ENCODE results near the gene SNX24.
A peak's percentile ranks its signal among the peaks of the same experiment; 100 is the strongest.

SNX24 gene

GRCh38 chr5:123012321-123012720 is 166.9 kb downstream of the SNX24 start:
- DNase-seq (ENCODE audit: low spot score): no peak

DNA sequence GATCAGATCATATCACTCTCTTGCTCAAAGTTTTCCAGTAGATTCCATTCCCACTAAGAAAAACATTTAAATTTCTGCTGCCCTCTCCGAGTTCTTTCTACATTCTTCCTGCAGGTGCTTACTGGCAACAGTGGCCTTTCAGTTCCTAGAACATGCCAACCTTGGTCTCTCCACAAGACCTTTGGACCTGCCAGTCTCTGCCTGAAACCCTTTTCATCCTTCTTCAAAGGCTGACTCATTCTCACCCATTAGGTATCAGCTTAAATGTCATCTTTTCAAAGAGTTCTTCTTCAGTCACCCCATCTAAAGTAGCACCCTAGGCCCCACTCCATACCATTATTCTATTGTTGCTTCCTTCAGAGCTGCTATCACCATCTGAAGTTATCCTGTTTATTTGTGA is 169.3 kb downstream of the SNX24 start:
- DNase-seq (ENCODE audit: low spot score): no peak

- DNase-seq (ENCODE audit: low spot score): no peak
Measured at GRCh38 chr5:123028222-123028621, 182.8 kb downstream of the SNX24 start.

DNA sequence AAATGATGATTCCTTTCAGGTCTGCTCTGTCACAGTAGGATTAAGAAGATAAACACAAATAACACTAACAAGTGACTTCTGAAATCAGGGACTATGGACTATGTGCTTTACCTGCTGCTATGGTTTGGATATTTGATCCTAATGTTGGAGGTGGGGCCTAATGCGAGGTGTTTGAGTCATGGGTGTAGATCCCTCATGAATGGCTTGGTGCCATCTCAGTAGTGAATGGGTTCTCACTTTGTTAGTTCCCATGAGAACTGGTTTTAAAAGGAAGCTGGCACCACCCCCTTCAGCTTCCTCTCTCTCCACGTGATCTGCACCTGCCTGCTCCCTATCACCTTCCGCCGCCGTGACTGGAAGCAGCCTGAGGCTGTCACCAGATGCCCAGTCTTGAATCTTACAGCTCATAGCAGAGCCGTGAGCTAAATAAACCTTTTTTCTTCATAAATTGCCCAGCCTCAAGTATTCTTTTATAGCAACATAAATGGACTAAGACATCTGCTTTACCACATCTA is 187.8 kb downstream of the SNX24 start:
- DNase-seq (ENCODE audit: low spot score): no peak

- DNase-seq (ENCODE audit: low spot score): peak; percentile 7
Measured at GRCh38 chr5:123035360-123035917, 190.0 kb downstream of the SNX24 start.

DNA sequence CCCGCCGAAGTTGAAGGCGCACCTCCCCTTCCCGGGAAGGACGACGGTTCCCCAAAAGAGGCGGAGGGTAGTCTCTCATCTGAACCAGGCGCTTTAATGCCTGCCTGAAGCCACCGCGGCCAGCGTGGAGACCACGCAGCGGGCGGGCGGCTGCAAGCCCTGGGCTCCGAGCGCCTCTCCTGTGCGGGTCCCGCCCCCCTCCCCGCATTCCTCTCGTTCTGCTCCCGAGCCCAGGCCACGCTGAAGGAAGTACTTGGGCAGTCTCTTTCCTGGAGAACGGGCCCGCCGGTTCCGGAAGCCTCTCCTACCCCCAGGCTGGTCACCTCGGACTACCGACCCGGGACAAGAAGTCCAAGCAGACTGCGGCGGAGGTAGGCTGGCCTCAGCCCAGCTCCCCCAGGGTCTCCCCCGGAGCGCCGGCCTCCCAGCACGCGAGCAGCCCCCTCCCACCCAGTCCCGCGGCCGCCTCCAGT is 190.5 kb downstream of the SNX24 start:
- DNase-seq (ENCODE audit: low spot score): peak; percentile 11

GRCh38 chr5:123036391-123037103 is 191.1 kb downstream of the SNX24 start, which contains the start of gene PPIC:
TSS of gene PPIC (minus strand) at chr5:123036725. CDS start at chr5:123036625, 100 bp downstream.
- DNase-seq (ENCODE audit: low spot score): peak; percentile 47

DNA sequence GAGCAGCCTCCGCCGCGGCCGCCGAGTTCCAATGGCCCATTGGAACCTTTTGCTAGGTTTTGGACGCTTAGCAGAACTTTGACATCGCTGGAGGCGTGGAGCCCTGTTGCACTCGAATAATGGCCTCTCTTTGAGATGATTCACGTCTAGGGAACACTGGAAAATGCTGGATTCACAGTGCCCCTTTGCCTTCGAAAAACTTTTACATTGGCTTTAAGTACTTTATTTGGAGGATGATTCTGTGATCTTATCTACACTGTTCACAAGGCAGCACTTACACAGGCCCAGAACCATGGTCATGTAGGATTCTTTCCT is 191.6 kb downstream of the SNX24 start:
- DNase-seq (ENCODE audit: low spot score): no peak

DNA sequence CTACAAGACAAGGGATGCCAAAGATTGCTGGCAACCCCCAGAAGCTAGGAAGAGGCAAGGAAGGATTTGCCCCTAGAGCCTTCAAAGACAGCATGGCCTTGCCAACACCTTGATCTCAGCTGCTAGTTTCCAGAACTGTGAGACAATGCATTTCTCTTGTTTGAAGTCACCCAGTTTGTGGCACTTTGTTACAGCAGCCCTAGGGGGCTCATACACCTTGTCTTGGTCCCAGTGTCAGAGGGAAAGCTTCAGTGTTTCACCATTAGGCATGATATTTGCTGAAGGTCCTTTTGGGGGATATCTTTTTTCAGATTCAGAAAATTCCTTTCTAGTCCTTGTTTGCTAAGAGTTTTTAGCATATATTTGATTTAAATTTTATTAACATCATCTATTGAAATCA is 194.3 kb downstream of the SNX24 start:
- DNase-seq (ENCODE audit: low spot score): no peak

GRCh38 chr5:123044926-123045617 is 199.7 kb downstream of the SNX24 start:
- DNase-seq (ENCODE audit: low spot score): no peak

GRCh38 chr5:123046222-123046621 is 200.8 kb downstream of the SNX24 start:
- no peak for DNase-seq (ENCODE audit: low spot score)

- DNase-seq (ENCODE audit: low spot score): no peak
Measured at GRCh38 chr5:123047706-123048105, 202.3 kb downstream of the SNX24 start.

- DNase-seq (ENCODE audit: low spot score): no peak
Measured at GRCh38 chr5:123051206-123051605, 205.8 kb downstream of the SNX24 start.

Data from Ammon's horn (tissue), 1 donor.